Activated CD8-positive, alpha-beta memory T cell treated with anti-CD3 and anti-CD28 coated beads, Interleukin-2, amount 10 ng/mL, durations not matched to agents 7 days and 5 days (primary cell): ENCODE measurements around the gene TUBB6. TPM values are rescaled to one million over a fixed set of nuclear protein-coding genes. Genes with fewer than 3 reads are reported as not detected.
A peak's percentile ranks its signal among the peaks of the same experiment; 100 is the strongest.

Source experiments
- ATAC-seq: fragments of 150-1000 bp; cut with Tn5 transposase; one replicate; pipeline ENCODE4 v1.10.0; 2021; ENCODE audit warnings: moderate library complexity
- CTCF ChIA-PET: fragments of 350-600 bp; sonication (Branson Sonifier 250); formaldehyde crosslinking; loops from one replicate; lab custom pipeline; 2021; ENCODE audit warnings: antibody characterized with exemption; lab: Charles Lee
- DNase-seq: peaks from one replicate; pipeline ENCODE4 v3.0.0-alpha.2; 2020
- H3K27ac Mint-ChIP-seq: one replicate; pipeline ENCODE4 v1.8.0; 2021; ENCODE audit warnings: mild to moderate bottlenecking, mixed read lengths
- H3K27me3 Mint-ChIP-seq: one replicate; pipeline ENCODE4 v1.8.0; 2021; ENCODE audit warnings: mixed read lengths
- H3K36me3 Mint-ChIP-seq: one replicate; pipeline ENCODE4 v1.8.0; 2021; ENCODE audit warnings: mild to moderate bottlenecking, mixed read lengths
- H3K4me1 Mint-ChIP-seq: one replicate; pipeline ENCODE4 v1.8.0; 2021; ENCODE audit warnings: mixed read lengths
- H3K4me3 Mint-ChIP-seq: one replicate; pipeline ENCODE4 v1.8.0; 2021; ENCODE audit warnings: mild to moderate bottlenecking, moderate library complexity, mixed read lengths
- H3K9me3 Mint-ChIP-seq: one replicate; pipeline ENCODE4 v1.8.0; 2022; ENCODE audit warnings: low read depth, mixed read lengths
- total RNA-seq, 2 experiments: library from RNA; stranded (reverse); gene quantifications; one replicate each; pipeline ENCODE4 v1.2.3, GENCODE V29; 2021

The TUBB6 gene
- total RNA-seq, 2 experiments from 2014 or later, result 14.7 to 39.0 TPM

DNA sequence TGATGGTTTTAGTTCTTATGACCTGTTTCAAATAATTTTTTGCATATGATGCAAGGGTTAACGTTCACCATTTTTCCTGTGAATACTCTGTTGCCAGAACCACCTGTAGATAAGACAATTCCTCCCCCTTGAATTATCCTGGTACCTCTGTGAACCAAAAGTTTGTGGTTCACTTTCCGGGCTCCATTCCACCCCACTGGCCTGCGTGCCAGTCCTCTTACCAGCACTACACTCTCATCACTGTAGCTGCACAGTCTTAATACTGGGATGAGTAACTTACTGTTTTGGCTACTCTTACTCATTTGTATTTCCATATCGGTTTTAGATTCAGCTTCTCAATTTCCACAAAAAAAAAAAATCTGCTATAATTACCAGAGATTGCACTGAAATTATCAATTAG is 34.6 kb downstream of the TUBB6 start:
- Mint-ChIP-seq H3K9me3 (no peaks in the 10 kb centered on the region), H3K4me1 (no peaks in the 10 kb centered on the region), H3K27me3 (no peaks in the 10 kb centered on the region), H3K4me3 (no peak overlapping the region), H3K36me3 (peaks cover 33% of the 10 kb centered on the region), H3K27ac (no peak overlapping the region)
- CTCF ChIA-PET, result interaction anchor here (1.1 kb wide), 1 partner anchor 14 kb away, joined by 3 read pairs; no protein-coding TSS in a partner anchor
- DNase-seq (no peak), ATAC-seq (no peak)

DNA sequence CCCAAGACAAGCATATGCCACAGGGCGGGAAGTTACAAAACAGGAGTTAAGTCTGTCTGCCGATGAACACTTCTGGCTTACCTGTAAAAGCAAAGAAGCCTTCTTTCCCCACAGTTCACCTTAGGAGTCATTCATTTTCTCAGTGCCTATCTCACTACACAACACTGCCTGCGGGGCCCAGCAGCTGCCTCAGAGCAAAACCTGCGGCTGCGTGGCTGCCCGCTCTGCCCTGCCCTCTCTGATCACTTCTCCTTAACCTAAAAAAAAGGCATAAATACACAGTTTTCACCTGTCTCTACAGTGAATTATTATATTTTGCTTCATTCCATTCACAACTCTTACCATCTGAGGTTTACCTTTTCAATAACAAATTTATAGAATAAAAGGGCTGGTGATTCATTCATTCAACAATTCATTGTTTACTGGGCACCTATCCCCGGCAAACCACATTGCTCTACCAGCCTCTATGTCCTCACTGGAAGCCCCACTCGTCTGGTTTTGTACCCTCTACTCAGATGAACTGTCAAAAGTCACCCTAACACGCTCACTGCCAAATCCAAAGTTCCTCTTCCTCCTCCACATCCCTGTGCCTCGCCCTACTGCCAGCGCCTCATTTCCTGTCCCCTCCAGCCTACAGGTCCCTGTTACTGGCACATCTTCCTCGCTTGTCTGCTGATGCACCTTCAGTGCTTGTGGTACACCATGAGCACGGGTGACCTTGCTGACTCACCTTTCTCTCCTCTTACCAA is 37.6 kb downstream of the TUBB6 start:
- peaks cover 39% of the 10 kb centered on the region for H3K36me3 Mint-ChIP-seq
- CTCF ChIA-PET, result no interaction called here
- no peaks in the 10 kb centered on the region for H3K4me1 Mint-ChIP-seq
- H3K9me3 Mint-ChIP-seq, result no peaks in the 10 kb centered on the region
- DNase-seq, result no peak
- no peak overlapping the region for H3K27ac Mint-ChIP-seq
- ATAC-seq, result no peak
- no peak overlapping the region for H3K4me3 Mint-ChIP-seq
- no peaks in the 10 kb centered on the region for H3K27me3 Mint-ChIP-seq

DNA sequence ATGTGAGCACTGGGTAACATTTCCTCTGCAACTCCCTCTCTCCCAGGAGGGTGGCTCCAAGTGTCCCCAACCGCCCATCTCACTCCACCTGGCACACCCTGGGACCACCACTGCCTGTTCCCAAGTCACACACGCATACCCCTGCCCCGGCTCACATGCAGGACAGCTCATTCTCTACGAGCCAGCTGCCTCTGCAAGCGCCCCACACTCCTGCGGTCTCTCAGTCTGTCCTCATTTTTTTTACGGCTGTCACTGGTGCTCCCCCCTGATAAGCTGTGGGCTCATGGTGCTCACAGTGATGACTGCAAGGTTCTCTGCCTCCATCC is 38.2 kb downstream of the TUBB6 start:
- Mint-ChIP-seq H3K27ac (no peak overlapping the region), H3K4me1 (no peaks in the 10 kb centered on the region), H3K9me3 (no peaks in the 10 kb centered on the region), H3K36me3 (peaks cover 40% of the 10 kb centered on the region), H3K4me3 (no peak overlapping the region), H3K27me3 (no peaks in the 10 kb centered on the region)
- DNase-seq, result no peak
- ATAC-seq, result no peak
- CTCF ChIA-PET, result no interaction called here

DNA sequence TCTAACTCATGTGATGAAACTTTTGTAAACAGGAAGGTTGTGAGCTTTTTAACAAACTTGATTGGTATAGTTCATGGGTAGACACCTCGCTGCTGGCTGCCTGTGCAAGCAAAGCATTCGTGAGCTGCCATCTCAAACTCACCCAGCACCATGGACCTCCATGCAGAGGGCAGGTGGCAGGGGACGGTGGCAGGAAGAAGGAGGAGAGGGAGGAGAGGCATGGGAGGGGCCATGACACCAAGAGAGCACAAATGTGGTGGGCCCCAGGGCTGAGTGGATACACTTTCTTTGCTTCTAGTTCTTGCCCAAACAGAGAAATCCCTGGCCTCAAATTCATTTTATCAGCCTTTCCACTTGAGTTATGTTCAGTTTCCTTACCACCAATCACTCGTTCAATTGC is 39.9 kb downstream of the TUBB6 start:
- Mint-ChIP-seq H3K4me3 (no peak overlapping the region), H3K36me3 (peaks cover 38% of the 10 kb centered on the region), H3K27me3 (no peaks in the 10 kb centered on the region), H3K4me1 (no peaks in the 10 kb centered on the region), H3K9me3 (no peaks in the 10 kb centered on the region), H3K27ac (no peak overlapping the region)
- ATAC-seq (no peak), DNase-seq (no peak)
- CTCF ChIA-PET, result interaction anchor here (1.4 kb wide), 1 partner anchor 61 kb away, joined by 3 read pairs; no protein-coding TSS in a partner anchor

DNA sequence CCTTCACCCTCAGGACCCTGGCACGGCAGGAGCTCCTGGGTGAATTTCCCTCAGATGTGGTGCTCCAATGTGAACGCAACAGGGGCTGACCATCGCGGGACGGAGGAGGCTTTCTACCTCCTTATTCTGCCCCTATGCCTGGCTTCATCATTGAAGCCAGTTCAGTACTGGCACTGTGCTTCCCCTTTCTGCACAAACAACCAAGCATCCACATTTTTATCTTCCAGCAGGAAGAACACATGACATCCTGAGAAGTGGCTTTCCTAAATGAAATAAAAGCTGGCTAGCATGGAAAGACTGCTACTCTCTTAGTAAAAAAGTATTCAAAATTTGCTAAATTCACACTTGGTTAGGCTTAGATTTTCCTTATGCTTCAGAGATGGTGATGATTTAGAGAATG is 44.1 kb downstream of the TUBB6 start:
- Mint-ChIP-seq H3K27ac (no peak overlapping the region), H3K27me3 (no peaks in the 10 kb centered on the region), H3K4me3 (no peak overlapping the region), H3K9me3 (no peaks in the 10 kb centered on the region), H3K36me3 (peaks cover 38% of the 10 kb centered on the region), H3K4me1 (no peaks in the 10 kb centered on the region)
- no peak for DNase-seq
- CTCF ChIA-PET, result no interaction called here
- ATAC-seq, result no peak

DNA sequence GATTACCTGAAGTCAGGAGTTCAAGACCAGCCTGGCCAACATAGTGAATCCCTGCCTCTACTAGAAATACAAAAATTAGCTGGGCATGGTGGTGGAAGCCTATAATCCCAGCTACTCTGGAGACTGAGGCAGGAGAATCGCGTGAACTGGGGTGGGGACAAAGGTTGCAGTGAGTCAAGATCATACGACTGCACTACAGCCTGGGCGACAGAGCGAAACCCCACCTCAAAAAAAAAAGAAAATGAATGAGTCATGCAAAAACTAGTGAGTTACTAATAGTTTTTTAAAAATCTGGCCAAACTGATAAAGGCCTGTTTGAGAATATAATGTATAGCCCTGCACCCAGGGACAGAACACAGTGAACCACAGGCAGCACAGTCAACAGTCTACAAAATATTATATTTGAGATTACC is 51.5 kb downstream of the TUBB6 start:
- H3K4me3 Mint-ChIP-seq, result no peak overlapping the region
- CTCF ChIA-PET, result no interaction called here
- no peak for DNase-seq
- peaks cover 38% of the 10 kb centered on the region for H3K36me3 Mint-ChIP-seq
- peaks cover 8% of the 10 kb centered on the region for H3K4me1 Mint-ChIP-seq
- no peak for ATAC-seq
- H3K27ac Mint-ChIP-seq, result no peak overlapping the region
- H3K9me3 Mint-ChIP-seq, result no peaks in the 10 kb centered on the region
- H3K27me3 Mint-ChIP-seq, result no peaks in the 10 kb centered on the region

DNA sequence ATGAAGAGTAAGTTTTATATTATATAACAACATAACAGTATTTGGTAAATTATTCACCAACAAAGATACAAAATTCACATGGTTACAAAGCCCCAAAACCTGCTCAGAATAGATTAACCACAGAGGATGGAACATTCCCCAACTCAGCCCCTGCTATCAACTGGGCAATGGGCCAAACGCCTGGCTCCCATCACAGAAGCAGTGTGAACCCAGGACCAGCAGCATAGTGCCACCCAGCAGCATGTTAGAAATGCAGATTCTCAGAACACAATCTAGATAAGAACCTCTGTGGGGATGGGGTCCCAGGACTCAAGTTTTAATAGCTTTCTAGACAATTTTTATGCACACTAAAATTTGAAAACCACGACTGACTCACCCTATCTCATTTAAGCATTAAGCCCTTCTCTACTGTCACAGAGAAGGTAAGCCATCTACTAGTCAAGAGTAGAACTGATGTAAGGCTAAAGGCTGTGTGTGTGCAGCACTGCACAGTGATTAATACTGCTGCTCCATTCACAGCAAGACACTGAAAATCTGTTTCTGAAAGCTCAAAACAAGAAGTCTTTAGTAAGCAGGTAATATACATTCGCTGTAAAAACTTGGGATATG is 53.8 kb downstream of the TUBB6 start:
- no peaks in the 10 kb centered on the region for H3K27me3 Mint-ChIP-seq
- DNase-seq (no peak), ATAC-seq (peak; percentile 36)
- no peaks in the 10 kb centered on the region for H3K9me3 Mint-ChIP-seq
- no peak overlapping the region for H3K4me3 Mint-ChIP-seq
- no peak overlapping the region for H3K27ac Mint-ChIP-seq
- peaks cover 8% of the 10 kb centered on the region for H3K4me1 Mint-ChIP-seq
- H3K36me3 Mint-ChIP-seq, result peaks cover 36% of the 10 kb centered on the region
- CTCF ChIA-PET, result interaction anchor here (0.6 kb wide), 1 partner anchor 639 kb away, joined by 3 read pairs; no protein-coding TSS in a partner anchor

DNA sequence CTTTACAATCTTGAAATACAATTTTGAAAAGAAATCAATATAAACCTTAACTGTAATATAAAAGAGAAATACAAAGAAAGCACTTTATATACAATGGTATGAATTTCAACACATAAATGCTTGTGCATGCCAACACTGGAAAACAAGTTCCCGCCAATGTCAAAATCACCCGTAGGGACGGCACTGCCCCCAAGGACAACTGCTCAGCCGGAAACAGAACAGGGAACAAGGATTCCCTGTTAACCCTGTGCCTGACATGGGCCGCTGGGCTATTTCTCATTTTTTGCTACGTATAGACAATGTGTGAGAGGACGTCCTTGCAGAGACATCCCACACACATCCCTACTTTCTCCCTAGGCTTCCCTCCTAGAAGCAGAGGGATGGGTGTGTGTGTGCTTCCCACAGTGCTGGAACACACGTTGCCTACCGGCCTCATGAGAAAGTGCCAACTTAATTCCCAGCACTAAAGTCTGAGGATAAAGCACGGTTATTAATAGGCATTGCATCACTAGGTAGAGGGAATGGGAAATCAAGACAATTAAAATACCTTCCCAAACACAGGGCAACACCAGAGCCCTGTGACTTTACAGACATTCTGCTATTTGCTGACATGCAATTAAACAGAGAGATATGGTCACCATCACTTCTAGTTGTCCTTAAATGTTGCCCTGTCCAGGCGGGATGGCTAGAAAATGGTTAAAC is 54.6 kb downstream of the TUBB6 start:
- Mint-ChIP-seq H3K27me3 (no peaks in the 10 kb centered on the region), H3K36me3 (peaks cover 38% of the 10 kb centered on the region), H3K9me3 (no peaks in the 10 kb centered on the region), H3K27ac (no peak overlapping the region), H3K4me3 (no peak overlapping the region), H3K4me1 (peaks cover 8% of the 10 kb centered on the region)
- DNase-seq (no peak), ATAC-seq (no peak)
- CTCF ChIA-PET, result no interaction called here

DNA sequence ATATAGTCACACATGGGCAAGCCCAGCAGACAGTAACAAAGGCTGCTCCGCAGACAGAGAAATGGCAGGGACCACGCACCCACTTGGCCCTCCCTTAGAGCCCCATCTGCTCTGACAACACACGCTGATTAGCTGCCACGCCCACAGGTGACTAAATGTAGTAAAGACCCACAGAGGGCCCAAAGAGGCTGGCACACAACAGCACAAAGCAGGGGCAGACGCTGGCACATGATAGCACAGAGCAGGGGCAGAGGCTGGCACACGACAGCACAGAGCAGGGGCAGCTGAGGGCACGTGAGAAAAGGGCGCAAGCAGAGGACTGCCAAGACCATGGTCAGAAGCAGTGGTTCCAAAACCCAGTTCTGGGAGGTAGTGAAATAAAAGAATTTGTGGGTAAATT is 58.3 kb downstream of the TUBB6 start:
- H3K4me1 Mint-ChIP-seq, result peaks cover 10% of the 10 kb centered on the region
- CTCF ChIA-PET, result interaction anchor here (0.7 kb wide), 1 partner anchor 7 kb away, joined by 3 read pairs; no protein-coding TSS in a partner anchor

DNA sequence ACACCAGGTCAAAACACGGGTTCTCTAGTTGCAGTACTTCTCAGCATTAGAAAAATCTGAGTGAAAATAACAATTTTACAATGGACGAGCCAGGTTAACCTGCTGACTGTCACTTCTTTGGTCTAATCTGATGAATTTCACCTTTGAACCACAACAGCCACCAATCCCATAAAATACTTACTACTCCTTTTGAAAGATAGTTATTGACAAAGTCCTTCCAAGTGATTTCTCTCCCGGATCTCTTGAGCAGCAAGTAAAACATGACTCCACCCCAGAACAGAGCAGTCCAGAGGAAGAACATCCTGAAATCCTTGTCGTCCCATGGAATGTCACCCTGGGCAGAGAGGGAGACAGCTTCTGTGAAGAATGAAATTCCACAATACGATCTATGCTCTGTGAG is 58.7 kb downstream of the TUBB6 start:
- no peak overlapping the region for H3K4me3 Mint-ChIP-seq
- CTCF ChIA-PET, result no interaction called here
- ATAC-seq (no peak), DNase-seq (no peak)
- no peaks in the 10 kb centered on the region for H3K9me3 Mint-ChIP-seq
- peaks cover 33% of the 10 kb centered on the region for H3K36me3 Mint-ChIP-seq
- H3K27ac Mint-ChIP-seq, result no peak overlapping the region
- no peaks in the 10 kb centered on the region for H3K27me3 Mint-ChIP-seq
- peaks cover 12% of the 10 kb centered on the region for H3K4me1 Mint-ChIP-seq

More for the DNA sequence above, 58.3 kb downstream of the TUBB6 start:
- H3K27ac Mint-ChIP-seq, result no peak overlapping the region
- H3K27me3 Mint-ChIP-seq, result no peaks in the 10 kb centered on the region
- ATAC-seq, result no peak
- no peak overlapping the region for H3K4me3 Mint-ChIP-seq
- no peak for DNase-seq
- H3K9me3 Mint-ChIP-seq, result no peaks in the 10 kb centered on the region
- H3K36me3 Mint-ChIP-seq, result peaks cover 34% of the 10 kb centered on the region

DNA sequence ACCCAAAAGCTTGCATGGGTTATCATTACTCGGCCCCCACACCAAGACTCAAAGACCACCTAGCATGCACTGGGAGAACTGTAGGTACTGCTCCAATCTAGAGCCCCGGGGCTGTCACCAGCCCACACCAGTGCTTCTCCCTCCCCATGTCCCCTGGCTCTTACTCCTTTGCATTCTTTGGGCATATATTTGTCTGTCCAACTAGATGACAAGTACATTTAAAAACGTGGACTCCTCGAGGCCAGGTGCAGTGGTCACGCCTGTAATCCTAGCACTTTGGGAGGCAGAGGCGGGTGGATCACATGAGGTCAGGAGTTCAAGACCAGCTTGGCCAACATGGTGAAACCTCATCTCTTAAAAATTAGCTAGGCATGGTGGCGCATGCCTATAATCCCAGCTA is 61.2 kb downstream of the TUBB6 start:
- no peak for DNase-seq
- Mint-ChIP-seq H3K4me3 (no peak overlapping the region), H3K36me3 (peaks cover 29% of the 10 kb centered on the region), H3K4me1 (peaks cover 24% of the 10 kb centered on the region), H3K9me3 (no peaks in the 10 kb centered on the region), H3K27ac (no peak overlapping the region), H3K27me3 (no peaks in the 10 kb centered on the region)
- no peak for ATAC-seq
- CTCF ChIA-PET, result no interaction called here

DNA sequence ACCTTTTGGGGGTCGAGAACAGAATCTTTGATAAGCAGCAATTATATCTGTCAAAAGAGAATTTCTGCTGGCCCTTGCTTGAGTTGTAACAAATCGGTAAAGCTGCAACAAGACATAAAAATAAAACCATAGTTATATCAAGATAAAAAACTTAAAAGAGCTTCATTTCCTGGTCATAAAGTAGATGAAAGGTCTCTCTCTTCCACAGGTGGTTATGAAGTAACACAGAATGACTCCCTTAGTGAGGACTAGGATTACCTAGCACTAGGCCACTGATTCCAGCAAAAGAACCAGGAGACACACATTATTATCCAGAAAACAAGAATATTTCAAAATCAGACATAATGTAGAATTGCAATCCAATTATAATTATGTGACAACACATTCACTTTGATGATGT is 63.5 kb downstream of the TUBB6 start:
- no peak overlapping the region for H3K4me3 Mint-ChIP-seq
- DNase-seq (no peak), ATAC-seq (no peak)
- H3K4me1 Mint-ChIP-seq, result peaks cover 45% of the 10 kb centered on the region
- no peaks in the 10 kb centered on the region for H3K9me3 Mint-ChIP-seq
- no peaks in the 10 kb centered on the region for H3K27me3 Mint-ChIP-seq
- peak overlapping the region; percentile 39 for H3K27ac Mint-ChIP-seq
- peaks cover 26% of the 10 kb centered on the region for H3K36me3 Mint-ChIP-seq
- CTCF ChIA-PET, result interaction anchor here (0.6 to 1.2 kb wide), 2 partner anchors 289 to 489 kb away, joined by 3 read pairs; no protein-coding TSS in a partner anchor

DNA sequence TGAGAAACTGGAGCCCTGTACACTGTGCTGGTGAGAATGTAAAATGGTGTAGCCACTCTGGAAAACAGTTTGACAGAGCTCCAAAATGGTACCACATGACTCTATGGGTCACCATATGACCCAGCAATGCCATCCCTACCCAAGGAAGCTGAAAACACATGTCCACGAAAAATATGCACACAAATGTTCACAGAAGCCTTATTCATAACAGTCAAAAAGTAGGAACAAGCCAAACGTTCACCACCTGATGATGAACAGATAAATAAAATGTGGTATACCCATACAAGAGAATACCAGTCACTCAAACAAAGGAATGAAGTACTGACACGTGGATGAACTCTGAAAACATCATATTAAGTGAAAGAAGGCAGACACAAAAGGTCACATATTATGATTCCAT is 64.4 kb downstream of the TUBB6 start:
- CTCF ChIA-PET, result interaction anchor here (1.2 to 1.8 kb wide), 2 partner anchors 8 to 44 kb away, joined by 4 to 7 read pairs; no protein-coding TSS in a partner anchor
- ATAC-seq (no peak), DNase-seq (no peak)
- Mint-ChIP-seq H3K27ac (no peak overlapping the region), H3K4me1 (peaks cover 46% of the 10 kb centered on the region), H3K4me3 (no peak overlapping the region), H3K27me3 (no peaks in the 10 kb centered on the region), H3K9me3 (no peaks in the 10 kb centered on the region), H3K36me3 (peaks cover 21% of the 10 kb centered on the region)
